OCI-M2 (cell line): Measurements from ENCODE around the gene EPB41L2.
"Not testable (repeated sequence)": the region's sequence is repeated elsewhere in the genome, so short reads cannot be mapped to it uniquely, and the experiment has no call there.

Source experiments
- DNase-seq: peaks from one replicate; lab custom pipeline; 2025; ENCODE audit not compliant: unreplicated experiment; lab: John Stamatoyannopoulos, UW

EPB41L2 gene

GRCh38 chr6:131037194-131037897 is 25.7 kb downstream of the EPB41L2 start:
- DNase-seq = no peak

DNA sequence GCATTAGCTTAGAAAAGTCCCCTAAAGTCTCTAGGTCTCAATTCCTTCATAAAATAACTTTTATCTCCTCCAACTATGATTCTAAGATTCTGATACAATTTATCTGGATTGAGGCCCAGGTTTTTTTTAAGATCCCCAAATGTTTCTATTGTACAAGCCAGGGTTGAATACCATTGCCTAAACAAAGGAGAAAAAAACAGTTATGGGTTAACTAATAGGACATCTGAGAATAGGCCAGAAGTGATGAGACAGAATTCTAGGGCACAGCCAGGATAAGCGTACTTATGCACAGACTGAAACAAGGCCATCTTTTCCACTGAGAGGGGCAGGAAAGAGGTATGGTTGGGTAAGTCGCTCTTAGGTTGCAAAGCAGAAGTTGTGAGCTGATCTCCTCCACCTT is 26.4 kb downstream of the EPB41L2 start:
- no peak for DNase-seq

DNA sequence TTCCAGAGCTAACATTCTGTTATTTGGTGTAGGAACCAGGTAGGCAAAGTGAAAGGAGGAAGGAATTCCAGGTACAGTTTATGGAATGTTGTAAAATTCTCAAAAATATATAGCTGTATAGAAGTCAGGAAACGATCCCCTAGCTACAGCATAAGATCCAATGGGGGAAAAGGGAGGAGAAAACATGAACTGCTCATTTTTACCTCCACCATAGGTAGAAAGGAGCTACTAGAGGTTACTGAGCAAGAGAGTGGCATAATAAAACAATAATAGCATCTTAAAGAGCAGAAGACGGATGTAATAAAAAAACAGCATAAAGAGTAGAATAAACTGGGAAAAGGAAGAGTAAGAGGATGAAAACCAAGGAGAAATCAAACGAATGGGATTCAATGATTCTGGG is 26.9 kb downstream of the EPB41L2 start:
- no peak for DNase-seq

DNA sequence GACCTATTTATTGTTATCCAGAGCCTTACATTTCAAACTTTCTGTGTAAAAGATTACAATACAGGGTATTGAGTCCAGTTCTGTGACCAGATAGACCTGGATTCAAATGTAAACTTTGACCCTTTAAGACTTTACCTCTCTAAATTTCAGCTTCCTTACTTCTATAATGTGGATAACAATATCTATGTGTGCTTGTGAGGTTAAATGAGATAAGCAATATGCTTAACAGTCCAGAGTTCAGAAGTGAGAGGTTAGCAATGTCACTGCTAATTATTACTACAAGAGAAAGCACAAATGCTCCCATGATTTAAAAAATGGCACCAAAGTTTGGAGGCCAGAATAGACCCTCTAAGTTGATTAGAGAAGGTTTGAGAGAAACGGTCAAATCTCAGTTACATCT is 27.5 kb downstream of the EPB41L2 start:
- DNase-seq = no peak

DNA sequence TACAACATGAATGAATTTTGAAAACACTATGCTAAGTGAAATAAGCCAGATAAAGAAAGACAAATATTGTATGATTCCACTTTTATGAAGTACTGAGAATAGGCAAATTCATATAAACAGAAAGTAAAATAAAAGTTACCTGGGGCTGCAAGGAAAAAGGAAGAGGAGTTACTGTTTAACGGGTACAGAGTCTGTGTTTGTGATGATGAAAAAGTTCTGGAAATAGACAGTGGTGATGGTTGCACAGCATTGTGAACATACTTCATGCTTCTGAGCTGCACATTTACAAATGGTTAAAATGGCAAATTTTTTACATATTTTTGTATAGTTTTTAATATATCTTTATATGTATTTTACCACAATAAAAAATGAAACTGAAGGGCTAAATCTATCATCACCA is 29.4 kb downstream of the EPB41L2 start:
- no peak for DNase-seq

- DNase-seq = no peak
Observed at GRCh38 chr6:131029626-131030297, 33.3 kb downstream of the EPB41L2 start.

- DNase-seq = no peak
Observed at GRCh38 chr6:131027326-131027725, 35.7 kb downstream of the EPB41L2 start.

- DNase-seq = no peak
Observed at GRCh38 chr6:131026243-131026642, 36.8 kb downstream of the EPB41L2 start.

- no peak for DNase-seq
Observed at GRCh38 chr6:131024565-131024964, 38.5 kb downstream of the EPB41L2 start.

DNA sequence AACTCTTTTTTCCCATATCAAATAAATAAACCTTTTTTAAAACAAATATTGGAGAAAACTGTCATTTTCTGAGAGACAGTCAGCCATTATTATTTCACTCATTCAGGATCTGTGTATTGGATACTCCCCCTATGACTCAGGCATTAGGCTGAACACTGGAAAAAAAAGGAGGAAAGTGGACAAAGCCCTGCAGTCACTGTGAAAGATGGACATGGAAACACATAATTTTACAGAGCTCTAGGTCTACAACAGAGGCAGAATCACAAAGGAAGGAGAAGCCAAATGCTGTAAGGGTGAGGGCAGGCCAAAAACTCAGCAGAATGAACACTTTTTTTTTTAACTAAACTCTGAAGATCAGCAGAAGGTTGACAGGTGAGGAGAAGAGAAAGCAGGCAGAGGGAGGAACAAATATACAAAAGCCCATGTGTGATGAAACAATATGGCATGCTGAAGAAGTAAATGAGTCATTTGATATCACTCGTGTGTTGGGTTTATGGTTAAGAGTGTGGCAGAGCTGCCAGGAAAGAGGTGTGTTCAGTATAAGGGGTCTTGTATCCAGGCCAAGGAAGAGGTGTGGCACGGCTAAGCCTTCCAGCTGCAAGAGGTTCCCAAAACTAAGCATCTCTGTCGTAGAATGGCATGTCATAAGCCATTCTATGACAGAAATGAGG is 39.1 kb downstream of the EPB41L2 start:
- DNase-seq = no peak

- DNase-seq = no peak
Observed at GRCh38 chr6:131022691-131023090, 40.4 kb downstream of the EPB41L2 start.

DNA sequence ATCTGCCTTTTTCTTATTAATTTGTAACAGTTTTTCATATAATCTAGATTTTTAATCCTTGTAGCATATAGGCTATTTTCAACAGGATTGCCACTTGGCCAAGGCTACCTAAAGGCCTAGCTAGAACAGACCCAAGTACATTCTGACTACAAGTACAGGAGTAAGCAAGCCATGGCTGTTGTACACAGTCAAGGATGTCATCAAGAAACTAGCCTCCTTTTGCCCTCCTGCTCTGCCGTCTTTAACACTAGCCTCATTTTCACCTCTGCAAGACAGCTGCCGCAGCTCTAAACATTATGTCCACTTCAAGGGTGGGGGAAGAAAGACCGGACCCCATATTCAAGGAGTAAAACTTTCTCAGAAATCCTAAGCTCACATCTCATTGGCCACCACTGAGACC is 45.1 kb downstream of the EPB41L2 start:
- DNase-seq = no peak

GRCh38 chr6:131015630-131016263 is 47.3 kb downstream of the EPB41L2 start:
- DNase-seq = no peak

DNA sequence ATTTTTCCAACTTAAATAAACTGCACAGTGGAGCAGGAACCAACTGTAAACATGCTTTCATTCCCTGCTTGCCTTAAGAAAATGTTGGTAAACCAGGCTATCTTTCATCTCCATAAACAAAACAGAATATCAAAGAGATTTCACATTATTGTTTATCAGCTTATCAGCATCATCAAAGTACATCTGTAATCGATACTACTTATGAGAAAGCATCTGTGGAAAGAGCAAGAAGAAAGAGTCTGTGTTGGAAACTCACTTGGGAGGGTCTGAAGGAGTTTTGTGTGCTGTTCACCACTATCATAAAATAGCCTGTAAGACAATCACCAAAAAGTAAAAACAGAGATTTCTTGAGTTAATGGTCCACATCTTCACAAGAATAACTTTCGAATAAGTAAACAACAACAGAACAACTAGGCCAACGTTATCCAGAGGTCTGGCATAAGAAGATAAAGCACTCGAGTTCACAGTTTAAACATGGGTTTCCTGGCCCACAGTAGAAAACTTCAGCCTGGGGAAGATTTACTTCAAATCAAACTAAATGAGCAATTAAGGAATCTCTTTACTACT is 47.9 kb downstream of the EPB41L2 start:
- no peak for DNase-seq

- DNase-seq = no peak
Observed at GRCh38 chr6:131014080-131014776, 48.8 kb downstream of the EPB41L2 start.

- DNase-seq = no peak
Observed at GRCh38 chr6:131013495-131013894, 49.5 kb downstream of the EPB41L2 start.

- no peak for DNase-seq
Observed at GRCh38 chr6:131009790-131010189, 53.3 kb downstream of the EPB41L2 start.

- DNase-seq = not testable (repeated sequence)
Observed at GRCh38 chr6:131008965-131009364, 54.1 kb downstream of the EPB41L2 start.

GRCh38 chr6:131007964-131008363 is 55.1 kb downstream of the EPB41L2 start:
- DNase-seq = not testable (repeated sequence)

DNA sequence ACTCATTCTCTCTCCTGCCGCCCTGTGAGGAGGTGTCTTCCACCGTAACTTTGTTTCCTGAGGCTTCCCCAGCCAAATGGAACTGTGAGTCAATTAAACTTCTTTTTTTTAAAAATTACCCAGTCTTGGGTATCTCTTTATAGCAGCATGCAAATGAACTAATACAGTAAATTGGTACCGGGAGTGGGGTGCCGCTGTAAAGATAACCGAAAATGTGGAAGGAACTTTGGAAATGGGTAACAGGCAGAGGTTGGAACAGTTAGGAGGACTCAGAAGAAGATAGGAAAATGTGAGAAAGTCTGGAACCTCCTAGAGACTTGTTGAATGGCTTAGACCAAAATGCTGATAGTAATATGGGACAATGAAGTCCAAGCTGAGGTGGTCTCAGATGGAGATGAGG is 55.8 kb downstream of the EPB41L2 start:
- DNase-seq = no peak
